Hematopoietic multipotent progenitor cell treated with erythropoietin and hydrocortisone succinate and interleukin-3 and kit ligand, for 4 days (in vitro differentiated cells): ENCODE measurements around the gene CHTF8.

Experiments used
- DNase-seq: peaks from one replicate; pipeline ENCODE4 v3.0.0-alpha.2; 2015

The CHTF8 gene

DNA sequence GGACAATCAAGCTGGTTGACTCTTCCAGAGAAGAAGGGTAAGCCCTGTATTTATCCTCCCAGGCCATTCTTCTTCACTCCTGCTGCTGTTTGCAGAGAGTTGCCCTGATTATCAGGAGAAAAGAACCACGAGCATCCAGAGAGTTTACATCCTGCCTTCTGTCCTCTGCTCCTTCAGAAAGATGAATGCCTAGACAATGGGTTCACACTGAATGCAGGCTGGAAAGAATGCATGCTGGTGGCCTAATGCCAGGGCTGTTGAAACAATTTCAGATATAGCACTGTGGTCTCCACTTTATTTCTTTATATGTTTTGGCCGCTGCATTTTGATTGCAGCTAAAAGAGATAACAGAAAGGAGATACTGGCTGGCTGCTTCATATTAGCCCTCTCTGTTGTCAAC lies 48.1 kb downstream of the CHTF8 start:
- no peak for DNase-seq

DNA sequence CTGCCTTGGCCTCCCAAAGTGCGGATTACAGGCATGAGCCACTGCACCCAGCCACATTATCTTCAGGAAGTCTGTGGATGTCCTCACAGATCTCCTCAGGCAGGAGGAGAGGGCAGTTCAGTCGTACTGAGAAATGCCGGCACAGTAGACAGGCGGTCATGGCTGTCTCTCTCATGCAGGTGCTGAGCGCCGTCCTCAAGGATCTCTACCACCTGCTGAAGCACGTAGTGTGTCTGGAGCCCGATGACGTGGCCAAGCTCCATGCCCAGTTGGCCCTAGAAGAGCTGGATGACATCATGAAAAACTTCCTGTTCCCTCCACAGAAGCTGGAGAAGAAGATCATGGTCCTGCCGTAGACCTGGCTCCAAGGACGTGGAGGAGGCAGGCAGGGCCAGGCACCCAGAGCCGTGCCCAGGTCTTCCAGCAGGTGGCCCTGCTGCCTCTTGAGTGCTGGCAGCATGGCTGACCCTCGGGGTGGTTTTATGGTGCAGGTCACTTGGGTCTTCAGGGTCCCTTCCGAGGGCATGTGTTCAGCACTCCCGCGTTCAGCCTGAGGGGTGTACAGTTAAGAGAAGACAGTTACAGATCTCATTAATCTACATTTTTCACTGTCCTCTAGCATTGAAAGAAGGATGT lies 49.0 kb downstream of the CHTF8 start:
- no peak for DNase-seq

DNA sequence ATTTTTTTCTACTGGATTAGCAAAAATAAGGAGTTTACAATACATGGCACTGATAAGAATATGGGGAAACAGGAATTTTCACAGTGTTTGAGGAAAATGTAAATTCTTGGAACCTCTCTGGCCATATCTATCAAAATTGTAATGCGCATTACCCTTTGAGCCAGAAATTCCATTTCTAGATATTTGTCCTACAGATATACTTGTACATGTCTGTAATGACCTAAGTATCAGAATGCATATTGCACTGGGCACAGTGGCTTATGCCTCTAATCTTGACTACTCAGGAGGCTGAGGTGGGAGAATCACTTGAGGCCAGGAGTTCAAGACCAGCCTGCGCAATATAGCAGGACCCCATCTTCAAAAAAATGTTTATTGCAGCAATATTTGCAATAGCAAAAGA lies 52.7 kb downstream of the CHTF8 start:
- DNase-seq, result no peak

DNA sequence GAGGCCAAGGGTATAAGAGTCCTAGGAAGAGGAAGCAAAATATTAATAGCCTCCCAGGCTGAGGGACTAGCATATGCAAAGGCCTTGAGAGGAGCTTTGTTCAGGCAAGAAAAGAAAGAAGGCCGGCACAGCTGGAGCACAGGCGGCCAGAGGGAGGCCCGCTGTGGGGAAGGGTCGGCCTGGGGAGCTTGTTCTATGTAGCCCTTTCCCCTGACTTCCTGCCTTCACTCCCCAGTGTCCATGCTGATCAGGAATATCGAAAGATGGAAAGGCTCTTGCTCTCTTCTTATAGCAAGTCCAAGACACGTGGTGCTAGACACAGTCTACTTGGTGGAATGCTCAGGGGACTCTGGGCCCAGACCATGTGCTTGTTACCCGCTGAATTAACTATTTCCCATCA lies 54.3 kb downstream of the CHTF8 start:
- DNase-seq, result no peak

DNA sequence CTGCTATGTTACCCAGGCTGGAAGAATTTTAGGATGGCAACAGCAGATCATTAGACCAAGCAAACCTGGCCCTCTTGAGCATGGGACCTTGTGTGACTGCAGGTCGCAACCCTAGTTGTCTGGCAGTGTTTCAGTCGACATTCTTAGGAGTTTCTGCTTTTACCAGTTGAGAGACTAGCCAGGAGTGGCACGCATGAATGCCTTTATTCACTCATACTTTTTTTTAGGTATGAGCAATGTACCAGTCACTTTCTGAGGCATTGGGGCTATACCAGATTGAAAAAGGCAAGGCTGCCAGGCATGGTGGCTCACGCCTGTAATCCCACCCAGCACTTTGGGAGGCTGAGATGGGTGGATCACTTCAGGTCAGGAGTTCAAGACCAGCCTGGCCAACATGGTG lies 55.1 kb downstream of the CHTF8 start:
- DNase-seq, result no peak

DNA sequence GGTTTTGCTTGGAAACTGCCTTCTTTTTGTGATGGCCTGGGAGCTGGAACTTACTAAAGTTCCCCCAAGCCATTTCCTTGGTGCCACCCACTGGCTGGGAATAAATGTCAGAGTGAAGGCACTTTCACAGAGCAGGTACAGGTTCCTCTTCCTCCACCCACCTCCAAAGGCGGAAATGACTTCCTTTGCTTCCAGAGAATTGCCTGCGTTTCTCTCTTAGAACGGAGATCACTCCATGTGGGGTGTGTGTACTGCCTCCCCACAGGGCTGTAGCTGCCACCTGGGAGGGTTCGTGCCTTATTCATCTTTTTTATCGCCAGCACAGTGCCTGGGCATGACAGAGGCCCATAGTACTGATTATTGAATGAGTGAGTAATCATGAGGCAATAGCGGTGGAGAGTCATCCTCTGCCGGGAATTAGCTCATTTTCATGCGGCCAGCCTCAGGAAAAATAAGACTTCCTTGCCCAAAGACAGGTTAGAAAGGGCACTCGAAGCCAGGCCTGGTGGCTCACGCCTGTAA lies 59.1 kb downstream of the CHTF8 start:
- DNase-seq, result no peak

DNA sequence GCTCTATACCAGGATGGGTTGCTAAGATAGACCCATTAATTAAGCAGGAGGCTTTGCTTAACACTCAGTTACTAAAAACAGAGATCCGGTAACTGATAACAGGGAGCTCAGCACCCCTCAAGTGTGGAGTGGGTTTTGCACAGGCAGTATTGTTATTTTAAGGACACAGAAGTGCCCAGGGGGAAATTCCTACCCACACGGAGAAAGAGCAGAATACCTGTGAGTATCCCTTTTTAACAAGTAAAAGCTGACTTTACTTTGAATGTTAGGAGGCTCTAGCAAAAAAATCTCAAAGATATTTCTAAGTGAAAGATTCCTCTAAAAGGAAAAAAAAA lies 59.8 kb downstream of the CHTF8 start:
- no peak for DNase-seq

DNA sequence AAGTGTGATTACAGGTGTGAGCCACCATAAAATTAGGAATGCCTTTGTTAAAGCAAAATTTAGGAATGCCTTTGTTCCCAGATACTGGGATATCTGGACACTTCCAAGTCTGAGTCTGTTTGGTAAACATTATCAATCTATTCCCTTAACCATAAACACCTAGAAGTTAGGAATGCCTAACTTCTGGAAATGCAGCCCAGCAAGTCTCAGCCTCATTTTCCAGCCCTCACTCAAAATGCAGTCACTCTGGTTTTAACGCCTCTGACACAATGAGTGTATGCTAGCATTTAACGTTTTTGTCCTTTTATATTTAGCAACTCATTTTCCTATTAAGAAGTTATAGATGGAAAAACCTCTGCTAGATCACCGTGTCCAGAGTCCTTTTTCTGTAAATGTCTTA lies 61.4 kb downstream of the CHTF8 start:
- DNase-seq, result no peak

DNA sequence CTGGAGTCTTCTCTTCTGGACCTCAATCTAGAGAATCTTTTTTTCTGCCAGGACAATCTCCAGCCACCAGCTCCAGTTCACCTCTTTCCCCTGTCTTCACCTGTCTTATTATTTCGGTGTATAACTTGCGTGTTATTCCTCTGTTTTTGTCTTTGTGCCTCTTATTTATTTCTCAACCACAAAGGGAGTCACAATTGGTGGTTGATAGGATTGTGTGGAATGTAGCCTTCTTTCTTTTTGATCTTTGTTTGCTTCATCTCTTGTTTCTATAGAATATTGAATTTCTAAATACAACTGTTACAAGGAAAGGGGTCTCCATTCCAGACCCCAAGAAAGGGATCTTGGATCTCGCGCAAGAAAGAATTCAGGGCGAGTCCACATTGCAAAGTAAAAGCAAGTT lies 62.9 kb downstream of the CHTF8 start:
- no peak for DNase-seq
